ENCODE results near the gene PSAPL1.

Gene PSAPL1, protein sequence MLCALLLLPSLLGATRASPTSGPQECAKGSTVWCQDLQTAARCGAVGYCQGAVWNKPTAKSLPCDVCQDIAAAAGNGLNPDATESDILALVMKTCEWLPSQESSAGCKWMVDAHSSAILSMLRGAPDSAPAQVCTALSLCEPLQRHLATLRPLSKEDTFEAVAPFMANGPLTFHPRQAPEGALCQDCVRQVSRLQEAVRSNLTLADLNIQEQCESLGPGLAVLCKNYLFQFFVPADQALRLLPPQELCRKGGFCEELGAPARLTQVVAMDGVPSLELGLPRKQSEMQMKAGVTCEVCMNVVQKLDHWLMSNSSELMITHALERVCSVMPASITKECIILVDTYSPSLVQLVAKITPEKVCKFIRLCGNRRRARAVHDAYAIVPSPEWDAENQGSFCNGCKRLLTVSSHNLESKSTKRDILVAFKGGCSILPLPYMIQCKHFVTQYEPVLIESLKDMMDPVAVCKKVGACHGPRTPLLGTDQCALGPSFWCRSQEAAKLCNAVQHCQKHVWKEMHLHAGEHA

DNA sequence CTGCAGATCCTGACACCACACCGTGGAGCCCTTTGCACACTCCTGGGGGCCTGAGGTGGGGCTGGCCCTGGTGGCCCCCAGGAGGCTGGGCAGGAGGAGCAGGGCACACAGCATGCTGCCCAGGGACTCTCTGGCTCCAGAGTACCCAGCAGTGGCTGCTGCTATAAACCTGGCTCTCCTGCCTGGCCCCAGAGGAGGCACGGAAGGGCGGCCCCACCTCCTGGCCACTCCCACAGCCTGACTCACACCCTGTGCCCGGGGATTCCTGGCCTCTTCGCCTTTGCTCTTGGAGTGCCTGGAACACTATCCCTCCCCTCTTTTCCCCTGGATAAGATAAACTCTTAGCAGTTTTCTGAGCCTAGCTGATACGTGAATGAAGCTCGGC, at the start of gene PSAPL1:
TSS of gene PSAPL1 (minus strand) at position 165 of the 385 bp plus-strand sequence. CDS start at position 114, 51 bp downstream.
- Histone ChIP-seq H3K4me3 (no peak within 1 kb of the TSS), H3K27ac (no peak within 1 kb of the TSS)
- TF ChIP-seq, protein P1, sequence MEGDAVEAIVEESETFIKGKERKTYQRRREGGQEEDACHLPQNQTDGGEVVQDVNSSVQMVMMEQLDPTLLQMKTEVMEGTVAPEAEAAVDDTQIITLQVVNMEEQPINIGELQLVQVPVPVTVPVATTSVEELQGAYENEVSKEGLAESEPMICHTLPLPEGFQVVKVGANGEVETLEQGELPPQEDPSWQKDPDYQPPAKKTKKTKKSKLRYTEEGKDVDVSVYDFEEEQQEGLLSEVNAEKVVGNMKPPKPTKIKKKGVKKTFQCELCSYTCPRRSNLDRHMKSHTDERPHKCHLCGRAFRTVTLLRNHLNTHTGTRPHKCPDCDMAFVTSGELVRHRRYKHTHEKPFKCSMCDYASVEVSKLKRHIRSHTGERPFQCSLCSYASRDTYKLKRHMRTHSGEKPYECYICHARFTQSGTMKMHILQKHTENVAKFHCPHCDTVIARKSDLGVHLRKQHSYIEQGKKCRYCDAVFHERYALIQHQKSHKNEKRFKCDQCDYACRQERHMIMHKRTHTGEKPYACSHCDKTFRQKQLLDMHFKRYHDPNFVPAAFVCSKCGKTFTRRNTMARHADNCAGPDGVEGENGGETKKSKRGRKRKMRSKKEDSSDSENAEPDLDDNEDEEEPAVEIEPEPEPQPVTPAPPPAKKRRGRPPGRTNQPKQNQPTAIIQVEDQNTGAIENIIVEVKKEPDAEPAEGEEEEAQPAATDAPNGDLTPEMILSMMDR (IDR thresholded peaks at IDR 0.05), result no peak
- no peak for DNase-seq (ENCODE audit: low spot score)

DNA sequence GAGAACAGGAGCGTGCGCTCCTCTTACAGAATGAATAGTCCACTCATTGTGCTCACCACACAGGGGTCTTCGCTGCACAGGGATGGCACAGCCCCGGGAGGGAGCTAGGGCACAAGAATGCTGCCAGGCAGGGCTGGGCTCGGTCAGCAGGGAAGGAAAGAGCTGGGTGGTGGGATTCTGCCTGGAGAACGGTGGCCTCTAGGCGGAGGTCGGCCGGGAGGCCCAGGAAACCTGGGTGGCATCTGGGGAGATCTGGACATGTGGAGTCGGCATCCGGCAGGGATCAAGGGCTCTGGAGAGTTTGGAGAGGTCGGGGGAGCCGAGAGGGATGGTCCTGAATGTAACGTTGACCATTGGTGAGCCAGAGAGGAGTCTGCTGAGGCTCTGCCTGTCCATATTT, 46.5 kb upstream of the PSAPL1 start:
- H3K4me3 ChIP-seq, result no peak overlapping the region
- H3K27ac ChIP-seq, result no peak overlapping the region
- DNase-seq (ENCODE audit: low spot score), result no peak
- TF ChIP-seq, protein P1 (IDR thresholded peaks at IDR 0.05), result no peak

DNA sequence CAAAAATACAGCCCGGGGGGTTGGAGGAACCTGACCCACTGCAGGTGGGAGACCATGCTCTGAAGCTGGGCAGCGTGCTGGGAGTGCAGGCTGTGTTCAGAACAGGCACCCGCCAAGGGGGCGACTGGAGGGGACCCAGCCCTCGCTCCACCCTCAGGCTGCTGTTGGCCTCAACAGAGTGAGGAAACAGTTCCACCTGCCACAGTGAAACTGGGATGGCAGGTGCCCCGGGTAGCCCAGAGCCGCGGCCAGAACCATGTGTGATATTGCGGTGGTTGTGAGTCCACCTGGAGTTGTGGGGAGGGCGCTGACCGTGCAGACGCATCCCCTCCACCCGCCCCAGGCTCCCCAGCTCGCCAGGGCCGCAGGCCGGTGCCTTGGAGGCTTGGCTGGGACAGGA, 45.7 kb upstream of the PSAPL1 start:
- DNase-seq (ENCODE audit: low spot score), result no peak
- no peak overlapping the region for H3K4me3 ChIP-seq
- H3K27ac ChIP-seq, result no peak overlapping the region
- TF ChIP-seq, protein P1 (IDR thresholded peaks at IDR 0.05), result no peak

DNA sequence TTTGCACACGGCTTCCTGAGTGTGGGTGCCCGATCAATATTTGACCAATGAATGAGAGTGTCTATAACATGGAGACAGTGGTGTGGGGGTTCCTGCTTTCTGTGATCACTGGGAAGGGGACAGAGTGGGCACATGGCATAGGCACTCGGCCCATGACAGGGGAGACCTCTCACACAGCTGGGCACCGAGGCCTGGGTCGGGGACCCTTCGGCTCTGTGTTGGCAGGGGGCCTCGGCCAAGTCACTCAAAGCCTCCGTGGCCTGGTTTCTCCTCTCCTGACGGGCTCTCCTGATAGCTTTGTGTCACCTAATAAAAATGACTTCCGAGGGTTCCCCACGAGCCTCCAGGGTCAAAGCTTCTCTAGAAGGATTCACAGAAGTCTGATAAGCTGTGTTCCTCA, 43.9 kb upstream of the PSAPL1 start:
- H3K27ac ChIP-seq, result no peak overlapping the region
- no peak overlapping the region for H3K4me3 ChIP-seq
- no peak for DNase-seq (ENCODE audit: low spot score)
- TF ChIP-seq, protein P1 (IDR thresholded peaks at IDR 0.05), result no peak

DNA sequence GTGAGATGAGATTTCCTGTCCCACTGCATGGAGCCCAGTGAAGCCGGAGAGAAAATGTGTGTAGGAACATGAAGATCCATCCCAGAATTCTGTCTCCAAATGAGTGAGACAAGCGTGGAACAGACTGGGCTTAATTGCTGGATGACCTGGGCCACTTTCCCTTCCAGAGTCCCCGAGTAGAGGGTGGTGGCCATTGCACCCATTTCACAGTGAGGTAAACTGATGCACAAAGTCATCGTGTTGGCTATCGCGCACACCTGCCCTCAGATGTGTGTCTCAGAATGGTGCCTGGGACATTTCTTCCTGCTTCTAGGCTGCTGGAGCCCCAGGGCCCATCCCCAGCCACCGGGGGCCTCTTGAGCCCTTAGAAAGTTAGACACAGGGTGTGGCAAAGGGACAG, 43.0 kb upstream of the PSAPL1 start:
- Histone ChIP-seq H3K4me3 (no peak overlapping the region), H3K27ac (no peak overlapping the region)
- no peak for DNase-seq (ENCODE audit: low spot score)
- TF ChIP-seq, protein P1 (IDR thresholded peaks at IDR 0.05), result no peak

DNA sequence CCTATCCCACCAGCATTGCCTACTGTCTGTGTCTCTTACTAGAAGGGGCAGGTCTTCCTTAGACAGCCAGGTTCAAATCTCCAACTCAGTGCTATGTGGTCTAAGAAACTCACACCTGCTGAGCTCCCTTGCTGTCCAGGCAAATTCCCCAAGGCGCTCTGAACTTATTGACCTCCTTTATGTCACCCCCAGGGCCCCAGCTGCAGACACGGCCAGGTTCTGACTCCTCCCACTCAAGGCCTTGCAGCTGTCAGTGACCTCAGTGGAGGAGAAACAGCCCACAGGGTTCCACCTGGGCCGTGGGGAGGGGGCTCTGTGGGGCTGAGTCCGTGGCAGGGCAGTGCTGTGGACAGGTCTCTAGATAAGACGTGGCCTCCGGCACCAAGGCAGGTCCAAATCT, 42.1 kb upstream of the PSAPL1 start:
- Histone ChIP-seq H3K27ac (no peak overlapping the region), H3K4me3 (no peak overlapping the region)
- TF ChIP-seq, protein P1 (IDR thresholded peaks at IDR 0.05), result no peak
- no peak for DNase-seq (ENCODE audit: low spot score)

DNA sequence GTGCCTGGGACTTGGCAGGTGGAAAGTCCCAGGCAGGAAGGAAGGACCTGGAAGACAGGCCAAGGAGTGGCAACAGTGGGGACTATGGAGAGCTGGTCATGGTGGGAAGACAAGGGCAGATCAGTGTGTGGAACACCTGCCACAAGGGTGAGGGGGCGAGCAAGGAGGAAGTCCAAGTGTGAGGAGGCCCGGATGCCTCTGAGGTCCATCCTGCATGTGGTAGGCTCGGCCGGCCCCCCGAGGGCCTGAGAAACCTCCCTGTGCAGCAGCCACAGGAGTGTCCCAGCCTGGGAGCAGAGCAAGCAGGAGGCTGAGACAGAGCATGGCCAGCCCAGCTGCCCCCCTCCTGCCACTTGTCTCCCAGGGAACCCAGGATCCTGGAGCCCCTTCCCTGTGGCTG, 40.5 kb upstream of the PSAPL1 start:
- TF ChIP-seq, protein P1 (IDR thresholded peaks at IDR 0.05), result no peak
- Histone ChIP-seq H3K4me3 (no peak overlapping the region), H3K27ac (no peak overlapping the region)
- DNase-seq (ENCODE audit: low spot score), result no peak
